Epithelial cell of prostate (primary cell): Measurements from ENCODE around the gene MORF4L1.
"Not testable (repeated sequence)": the region's sequence is repeated elsewhere in the genome, so short reads cannot be mapped to it uniquely, and the experiment has no call there.

Source experiments
- DNase-seq: peaks from one replicate; pipeline ENCODE4 v3.0.0-alpha.2; 2011; ENCODE audit warnings: low read depth, low spot score
- H3K27ac ChIP-seq: fragments of 450-650 bp; 2 replicates; pipeline ENCODE4 v1.5.1; 2017; ENCODE audit warnings: mild to moderate bottlenecking

MORF4L1 gene

DNA sequence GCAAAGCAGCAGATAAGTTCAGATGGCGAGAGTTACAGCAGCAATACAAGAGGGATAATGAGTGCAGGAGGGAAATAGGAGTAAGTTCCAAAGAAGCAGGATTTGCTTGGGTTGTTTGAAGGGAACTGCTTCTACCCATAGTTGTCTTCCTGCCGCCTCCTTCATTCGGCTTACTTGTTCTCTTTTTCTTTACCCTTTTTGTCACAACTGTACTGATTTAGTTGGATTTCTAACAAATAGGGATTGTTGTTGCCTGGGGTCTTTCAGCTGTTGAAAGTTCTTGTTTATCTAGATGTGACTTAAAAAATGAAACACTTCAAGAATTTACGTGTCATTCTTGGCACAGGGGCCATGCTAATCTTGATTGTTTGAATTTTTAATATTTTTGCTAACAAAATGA is 25.9 kb downstream of the MORF4L1 start:
- DNase-seq = no peak
- no peak overlapping the region for H3K27ac ChIP-seq

DNA sequence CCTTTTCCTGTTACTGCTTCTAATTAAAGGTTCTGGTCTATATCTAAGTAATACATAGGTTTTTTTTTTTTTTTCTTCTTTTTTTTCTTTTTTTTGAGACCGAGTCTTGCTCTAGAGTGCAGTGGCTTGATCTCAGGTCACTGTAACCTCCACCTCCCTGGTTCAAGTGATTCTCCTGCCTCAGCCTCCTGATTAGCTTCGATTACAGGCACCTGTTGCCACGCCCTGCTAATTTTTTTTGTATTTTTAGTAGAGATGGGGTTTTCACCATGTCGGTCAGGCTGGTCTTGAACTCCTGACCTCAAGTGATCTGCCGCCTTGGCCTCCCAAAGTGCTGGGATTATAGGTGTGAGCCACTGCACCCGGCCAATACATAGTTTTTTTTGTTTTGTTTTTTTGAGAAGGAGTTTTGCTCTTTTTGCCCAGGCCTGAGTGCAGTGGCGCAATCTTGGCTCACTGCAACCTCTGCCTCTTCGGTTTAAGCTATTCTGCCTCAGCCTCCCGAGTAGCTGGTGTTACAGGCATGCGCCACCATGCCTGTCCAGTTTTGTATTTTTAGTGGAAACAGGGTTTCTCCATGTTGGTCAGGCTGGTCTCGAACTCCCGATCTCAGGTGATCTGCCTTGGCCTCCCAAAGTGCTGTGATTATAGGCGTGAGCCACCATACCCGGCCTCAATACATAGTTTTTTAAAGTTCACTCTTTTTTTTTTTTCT is 28.3 kb downstream of the MORF4L1 start:
- H3K27ac ChIP-seq, DNase-seq: not testable (repeated sequence)

DNA sequence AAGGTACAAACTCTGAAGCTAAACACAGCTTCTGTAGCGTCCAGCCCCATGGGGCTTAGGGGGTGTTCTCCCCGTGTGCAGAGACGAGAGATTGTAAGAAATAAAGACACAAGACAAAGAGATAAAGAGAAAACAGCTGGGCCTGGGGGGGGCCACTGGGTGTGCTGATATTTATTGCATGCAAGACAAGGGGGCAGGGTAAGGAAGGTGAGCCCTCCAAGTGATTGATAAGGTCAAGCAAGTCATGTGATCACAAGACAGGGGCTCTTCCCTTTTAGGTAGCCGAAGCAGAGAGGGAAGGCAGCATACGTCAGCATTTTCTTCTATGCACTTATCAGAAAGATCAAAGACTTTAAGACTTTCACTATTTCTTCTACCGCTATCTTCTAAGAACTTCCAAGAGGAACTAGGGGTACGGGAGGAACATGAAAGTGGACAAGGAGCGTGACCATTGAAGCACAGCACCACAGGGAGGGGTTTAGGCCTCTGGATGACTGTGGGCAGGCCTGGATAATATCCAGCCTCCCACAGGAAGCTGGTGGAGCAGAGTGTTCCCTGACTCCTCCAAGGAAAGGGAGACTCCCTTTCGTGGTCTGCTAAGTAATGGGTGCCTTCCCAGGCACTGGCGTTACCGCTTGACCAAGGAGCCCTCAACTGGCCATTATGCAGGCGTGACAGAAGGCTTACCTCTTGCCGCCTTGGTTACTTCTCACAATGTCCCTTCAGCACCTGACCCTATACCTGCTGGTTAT is 29.8 kb downstream of the MORF4L1 start:
- not testable (repeated sequence) for DNase-seq, H3K27ac ChIP-seq

DNA sequence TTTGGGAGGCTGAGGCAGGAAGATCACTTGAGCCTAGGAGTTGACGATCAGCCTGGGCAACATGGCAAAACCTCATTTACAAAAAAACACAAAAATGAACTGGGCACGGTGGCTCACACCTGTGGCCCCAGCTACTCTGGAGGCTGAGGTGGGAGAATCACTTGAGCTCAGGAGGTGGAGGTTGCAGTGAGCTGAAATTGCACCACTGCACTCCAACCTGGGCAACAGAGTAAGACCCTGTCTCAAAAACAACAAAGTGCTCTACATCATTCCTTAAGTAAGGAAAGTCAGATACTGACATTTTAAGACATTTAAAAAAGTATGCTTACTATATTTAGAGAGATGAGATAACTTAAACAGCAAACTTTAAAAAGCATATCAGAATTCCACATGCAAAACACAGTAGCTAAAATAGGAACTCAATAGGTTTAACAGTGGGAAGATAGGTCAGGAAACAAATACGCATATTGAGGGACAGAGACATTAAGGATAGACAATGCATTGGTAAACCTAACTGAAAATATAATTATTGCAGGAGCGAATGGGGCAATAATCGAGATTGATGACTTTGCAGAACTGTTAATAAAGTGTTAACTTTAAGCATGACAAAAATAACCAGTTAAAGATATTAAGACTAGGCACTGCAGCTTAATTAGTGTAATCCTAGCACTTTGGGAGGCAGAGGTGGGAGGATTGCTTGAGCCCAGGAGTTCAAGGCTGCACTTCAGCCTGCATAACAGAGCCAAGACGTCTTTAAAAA is 32.1 kb downstream of the MORF4L1 start:
- H3K27ac ChIP-seq = peak overlapping the region; percentile 88

DNA sequence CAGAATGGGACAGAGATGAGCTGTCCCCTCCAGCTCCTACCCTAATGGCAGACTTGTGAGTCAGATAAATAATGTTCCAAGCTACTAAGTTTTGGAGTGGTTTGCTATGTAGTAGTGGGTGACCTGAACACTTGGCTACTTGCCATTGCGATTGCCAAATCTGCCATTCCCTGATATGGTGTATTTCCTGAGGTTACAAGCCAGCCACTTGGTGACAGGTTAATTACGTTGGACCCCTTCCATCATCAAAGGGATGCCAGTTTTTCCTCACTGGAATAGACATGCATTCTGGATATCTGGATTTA is 33.6 kb downstream of the MORF4L1 start:
- H3K27ac ChIP-seq = peak overlapping the region; percentile 88
- DNase-seq = no peak

More for the DNA sequence above, 32.1 kb downstream of the MORF4L1 start:
- no peak for DNase-seq

DNA sequence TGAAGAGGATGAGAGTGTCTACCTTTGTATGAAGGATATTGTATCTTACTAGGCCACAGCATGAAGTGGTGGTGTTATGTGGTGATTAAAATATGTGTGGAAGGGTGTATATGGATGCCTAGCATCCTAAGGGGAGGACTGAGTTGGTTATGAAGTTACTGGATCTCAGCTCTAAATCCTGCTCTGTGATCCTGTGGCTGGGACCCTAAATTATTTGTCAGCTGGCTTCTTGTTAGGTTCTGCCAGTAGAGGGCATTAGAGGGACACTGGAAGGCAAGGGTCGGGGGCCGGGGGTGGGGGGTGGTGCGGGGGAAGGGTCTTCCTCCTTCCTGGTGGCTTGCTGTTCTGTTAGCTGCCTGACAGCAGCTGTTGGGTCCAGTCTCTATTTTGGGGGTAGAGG is 34.9 kb downstream of the MORF4L1 start:
- no peak for DNase-seq
- H3K27ac ChIP-seq = peak overlapping the region; percentile 88

DNA sequence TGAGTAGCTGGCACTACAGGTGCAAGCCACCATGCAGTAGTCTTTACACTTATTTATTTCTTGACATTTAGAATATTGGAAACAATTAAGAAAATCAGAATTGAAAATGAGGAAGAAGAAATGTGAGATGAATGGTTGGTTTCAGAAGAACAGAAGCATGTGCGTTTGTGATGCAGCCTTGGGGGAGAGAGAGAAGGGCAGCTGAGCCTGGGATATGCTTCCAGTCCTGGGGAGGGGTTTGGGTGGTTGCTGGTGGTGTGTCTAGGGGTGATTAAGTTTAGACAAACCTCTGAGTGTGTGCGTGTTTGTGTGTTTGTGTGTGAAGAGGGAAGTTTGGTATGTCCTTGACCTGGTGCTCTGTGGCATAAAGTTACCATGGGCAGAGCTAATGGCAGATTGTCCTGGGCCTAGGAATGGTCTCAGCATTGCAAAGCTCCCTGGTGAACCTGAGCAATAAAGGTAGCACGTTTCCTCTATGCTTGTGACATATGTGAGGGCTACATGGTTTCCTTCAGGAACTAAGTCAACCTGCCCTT is 36.5 kb downstream of the MORF4L1 start:
- DNase-seq = no peak
- no peak overlapping the region for H3K27ac ChIP-seq

DNA sequence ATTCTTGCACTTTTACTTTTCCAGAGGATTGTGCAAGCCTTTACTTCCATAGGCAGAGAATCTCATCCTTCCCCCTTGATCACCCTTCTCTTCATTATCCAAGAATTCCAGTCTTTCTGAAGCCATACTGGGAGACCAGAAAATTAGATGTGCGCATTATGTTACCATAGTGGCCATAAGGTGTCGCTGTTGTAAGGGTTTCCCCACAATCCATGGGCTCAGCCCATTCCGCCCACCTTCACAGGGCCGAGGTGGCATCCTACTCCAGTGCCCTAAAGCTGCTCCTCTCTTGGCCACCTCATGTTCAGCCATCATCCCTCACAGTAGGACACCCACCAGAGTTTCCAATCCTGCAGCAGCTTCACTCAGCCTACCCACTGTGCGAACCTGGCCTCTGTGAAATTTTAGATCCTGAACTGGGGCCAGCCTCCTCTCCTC is 37.1 kb downstream of the MORF4L1 start:
- no peak for DNase-seq
- no peak overlapping the region for H3K27ac ChIP-seq

DNA sequence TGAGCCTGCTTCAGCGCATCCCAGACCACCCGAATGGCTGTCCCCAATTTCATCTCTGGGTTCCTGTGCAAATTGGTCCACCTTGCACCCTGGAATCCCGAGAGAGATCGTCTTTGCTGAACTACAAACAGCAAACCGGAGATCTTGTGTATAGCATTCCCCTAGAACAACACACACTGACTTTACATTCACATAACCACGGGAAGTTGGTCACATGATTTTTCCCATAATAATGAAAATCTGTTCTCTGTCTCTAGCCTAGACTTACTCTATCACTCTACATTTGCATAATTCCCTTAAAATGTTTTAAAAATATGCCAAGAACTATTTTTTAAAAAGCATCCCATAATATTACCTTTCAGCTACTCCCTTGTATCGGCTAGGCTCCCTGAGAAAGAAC is 37.6 kb downstream of the MORF4L1 start:
- H3K27ac ChIP-seq = no peak overlapping the region
- no peak for DNase-seq

DNA sequence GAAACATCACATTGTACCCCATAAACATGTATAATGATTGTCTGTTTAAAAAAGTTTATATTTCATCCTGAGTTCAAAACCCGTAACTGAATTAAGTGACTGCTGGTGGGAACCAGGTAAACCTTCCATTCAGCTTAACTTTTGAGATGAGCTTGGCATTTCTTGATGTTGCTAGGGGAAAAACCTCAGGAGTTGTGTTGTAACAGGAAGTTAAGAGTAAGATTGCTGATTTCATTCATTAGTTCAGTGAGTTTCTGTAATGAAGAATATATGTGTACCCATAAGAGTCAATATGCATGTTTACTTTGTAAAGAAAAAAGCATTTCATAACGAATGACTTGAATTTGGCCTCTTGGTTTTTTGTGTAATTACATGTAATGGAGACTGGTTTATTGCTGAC is 39.6 kb downstream of the MORF4L1 start:
- H3K27ac ChIP-seq = peak overlapping the region; percentile 92
- DNase-seq = no peak

DNA sequence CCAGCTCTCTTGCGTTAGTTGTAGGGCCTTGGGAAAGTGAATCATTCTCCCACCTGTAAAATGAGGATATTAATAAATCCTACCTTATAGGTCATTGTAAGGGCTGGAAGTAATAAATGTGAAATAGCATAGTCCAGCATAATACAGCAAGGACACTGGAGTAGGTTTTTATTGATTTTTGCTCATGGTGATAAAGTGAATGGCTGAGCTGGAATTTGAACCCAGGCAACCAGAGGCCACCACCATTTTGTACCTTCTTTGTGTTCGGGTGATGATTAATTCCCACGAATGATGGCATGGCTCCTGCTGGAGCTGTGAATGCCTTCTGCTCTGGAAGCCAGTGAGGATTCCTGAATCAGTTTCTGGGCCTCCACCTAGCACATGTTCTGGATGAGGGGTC is 40.3 kb downstream of the MORF4L1 start:
- H3K27ac ChIP-seq = peak overlapping the region; percentile 92

DNA sequence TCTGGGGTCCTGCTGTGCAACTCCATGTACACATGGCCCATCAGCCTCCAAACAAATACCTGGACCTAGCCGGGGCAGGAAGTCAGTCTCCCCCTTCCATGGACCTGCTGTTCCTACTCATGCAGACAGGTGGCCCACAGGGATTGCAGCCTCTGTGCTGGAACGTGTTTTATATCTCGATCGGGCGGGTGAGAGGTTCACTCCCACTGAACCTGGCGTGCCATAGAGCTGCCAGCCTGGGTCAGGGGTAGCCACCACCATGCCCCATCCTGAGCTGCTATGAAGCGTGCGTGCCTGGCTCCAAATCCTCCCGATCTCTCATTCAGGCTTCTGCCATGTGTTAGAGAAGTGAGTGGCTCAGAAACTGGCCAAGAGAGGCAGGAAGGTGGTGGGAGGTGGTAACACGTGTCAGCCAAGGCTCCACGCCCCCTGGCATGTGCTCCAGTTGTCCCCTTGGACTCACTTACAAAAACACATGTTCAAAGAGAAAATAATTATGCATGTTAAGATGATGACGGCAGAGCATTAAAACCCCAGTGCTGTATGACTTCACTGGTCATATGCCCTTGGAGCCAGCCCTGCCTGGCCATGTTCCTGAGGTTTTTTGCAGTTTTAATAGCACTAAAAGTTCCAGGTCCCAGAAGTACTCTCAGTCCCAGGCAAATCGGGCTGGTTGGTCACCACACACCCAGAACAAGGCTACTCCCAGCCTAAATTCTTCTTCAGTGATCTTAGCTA is 41.5 kb downstream of the MORF4L1 start:
- H3K27ac ChIP-seq = peak overlapping the region; percentile 92
- no peak for DNase-seq

More for the DNA sequence above, 40.3 kb downstream of the MORF4L1 start:
- no peak for DNase-seq

DNA sequence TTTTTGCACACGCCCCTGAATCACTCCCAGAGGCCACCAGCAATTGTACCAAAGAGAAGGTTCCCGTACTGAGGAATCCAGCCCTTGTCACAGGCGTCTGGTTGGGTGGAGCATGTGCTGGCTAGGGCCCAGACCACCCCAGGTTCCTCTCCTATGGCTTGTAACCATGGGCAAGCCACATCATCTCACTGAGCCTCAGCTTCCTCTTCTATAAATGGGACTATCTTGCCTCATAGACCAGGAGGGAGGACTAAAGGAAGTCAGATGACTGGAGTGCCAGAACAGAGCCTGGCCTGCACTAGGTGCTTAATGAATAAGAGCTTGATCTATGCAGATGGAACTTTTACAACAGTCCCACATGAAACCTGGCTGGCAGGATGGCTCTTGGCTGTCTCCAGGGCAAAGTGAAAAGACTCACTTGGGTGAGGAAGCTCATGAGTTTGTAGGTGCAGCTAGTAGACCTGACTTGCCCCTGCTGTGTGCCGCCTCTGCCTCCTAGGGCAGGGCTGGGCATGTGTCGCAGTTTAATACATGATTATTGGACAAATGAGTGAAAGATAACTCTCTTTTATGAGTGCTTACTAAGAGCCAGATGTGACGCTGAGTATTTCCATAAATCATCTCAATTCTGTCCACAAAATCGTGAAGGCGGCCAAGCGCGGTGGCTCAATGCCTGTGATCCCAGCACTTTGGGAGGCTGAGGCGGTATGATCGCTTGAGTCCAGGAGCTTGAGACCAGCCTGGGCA is 42.8 kb downstream of the MORF4L1 start:
- DNase-seq = peak; percentile 84
- peak overlapping the region; percentile 92 for H3K27ac ChIP-seq

DNA sequence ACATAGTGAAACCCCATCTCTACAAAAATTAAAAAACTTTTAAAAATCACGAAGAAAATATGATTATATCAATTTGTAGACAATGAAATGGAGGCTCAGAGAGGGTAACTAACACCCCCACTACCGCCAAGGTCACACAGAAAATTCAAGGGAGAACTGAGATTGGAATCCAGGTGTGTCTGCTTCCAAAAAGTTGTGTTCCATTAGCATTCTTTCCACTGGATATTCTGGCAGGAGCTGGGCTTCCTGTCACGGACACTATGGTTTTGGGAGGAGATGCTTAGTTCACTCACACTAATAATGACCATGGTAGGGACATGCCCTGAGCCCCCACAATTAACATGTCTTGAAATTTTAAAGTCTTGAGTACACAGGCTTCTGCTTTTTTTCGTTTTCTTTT is 43.4 kb downstream of the MORF4L1 start:
- peak overlapping the region; percentile 92 for H3K27ac ChIP-seq

DNA sequence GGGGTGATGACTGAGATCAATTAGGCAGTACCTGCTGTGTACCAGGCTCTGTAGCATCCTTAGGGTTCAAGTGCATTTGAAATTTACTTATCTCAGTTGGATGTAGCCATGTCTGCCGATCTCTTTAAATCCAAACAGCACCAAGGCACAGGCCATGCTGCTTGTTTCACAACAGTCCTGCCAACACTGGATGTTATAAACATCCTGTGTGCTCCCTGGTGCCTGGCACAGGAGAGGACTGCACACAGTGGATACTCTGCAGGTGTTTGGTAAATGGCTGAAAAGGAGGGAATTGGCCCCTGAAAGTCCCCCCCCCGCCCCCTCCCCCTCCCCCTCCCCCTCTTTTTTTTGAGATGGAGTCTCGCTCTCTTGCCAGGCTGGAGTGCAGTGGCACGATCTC is 45.2 kb downstream of the MORF4L1 start:
- no peak for DNase-seq
- no peak overlapping the region for H3K27ac ChIP-seq

More for the DNA sequence above, 43.4 kb downstream of the MORF4L1 start:
- DNase-seq = no peak

DNA sequence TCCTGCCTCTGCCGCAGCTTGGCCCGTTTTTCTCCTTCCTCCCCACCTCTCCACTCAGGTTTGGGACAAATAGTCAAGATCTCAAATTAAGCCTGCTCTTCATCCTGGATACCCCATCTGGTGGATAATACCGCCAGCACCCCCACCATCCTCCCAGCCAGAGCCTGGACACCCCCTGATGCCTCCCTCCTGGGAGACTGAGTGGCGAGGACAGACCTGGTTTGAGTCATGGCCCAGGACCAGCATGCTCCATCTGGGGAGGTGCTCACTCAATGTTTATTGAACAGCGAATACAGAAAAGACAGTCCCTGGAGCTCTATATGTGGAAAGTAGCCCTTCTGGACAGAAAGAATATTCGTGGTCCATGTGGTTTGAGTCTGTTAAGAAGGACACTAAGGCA is 48.8 kb downstream of the MORF4L1 start:
- H3K27ac ChIP-seq = no peak overlapping the region
- DNase-seq = no peak

DNA sequence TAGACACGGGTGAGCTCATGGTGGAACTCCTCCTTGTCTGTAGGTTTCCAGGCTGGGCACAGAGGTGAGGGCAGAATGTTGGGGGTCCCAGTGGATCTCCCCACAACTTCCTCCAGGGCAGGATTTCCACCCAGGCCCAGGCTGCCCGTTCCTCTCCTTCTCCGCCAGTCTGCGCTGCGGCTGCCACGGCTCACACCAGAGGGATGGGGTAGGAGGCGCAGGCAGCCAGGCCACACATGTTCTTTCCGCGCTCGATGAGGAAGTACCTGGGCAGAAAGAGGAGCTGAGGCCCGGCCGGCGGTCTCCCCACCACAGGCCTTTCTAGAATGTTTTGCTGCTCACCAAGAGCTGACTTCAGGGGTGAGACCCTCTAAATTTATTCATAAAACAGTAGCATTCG is 49.2 kb downstream of the MORF4L1 start:
- no peak for DNase-seq
- H3K27ac ChIP-seq = no peak overlapping the region

DNA sequence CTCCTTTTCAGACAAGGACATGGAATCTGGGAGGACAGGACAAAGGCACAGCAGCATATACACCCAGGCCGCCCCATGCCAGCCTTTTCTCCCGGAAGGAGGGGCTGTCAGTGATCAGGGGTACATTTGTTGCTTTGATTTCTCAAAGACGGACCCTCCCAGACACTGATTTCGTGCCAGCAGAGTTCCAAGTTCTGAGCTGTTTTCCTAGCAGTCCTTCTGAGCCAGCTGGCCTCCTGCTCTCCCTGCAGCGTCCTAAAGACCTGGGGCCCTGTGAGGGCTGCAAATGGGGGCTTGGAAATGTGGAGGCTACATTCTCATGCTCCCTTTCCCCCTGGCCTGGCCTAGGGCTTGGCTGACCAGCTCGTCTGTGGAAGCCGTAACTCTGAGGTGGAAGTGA is 49.8 kb downstream of the MORF4L1 start:
- H3K27ac ChIP-seq = no peak overlapping the region

DNA sequence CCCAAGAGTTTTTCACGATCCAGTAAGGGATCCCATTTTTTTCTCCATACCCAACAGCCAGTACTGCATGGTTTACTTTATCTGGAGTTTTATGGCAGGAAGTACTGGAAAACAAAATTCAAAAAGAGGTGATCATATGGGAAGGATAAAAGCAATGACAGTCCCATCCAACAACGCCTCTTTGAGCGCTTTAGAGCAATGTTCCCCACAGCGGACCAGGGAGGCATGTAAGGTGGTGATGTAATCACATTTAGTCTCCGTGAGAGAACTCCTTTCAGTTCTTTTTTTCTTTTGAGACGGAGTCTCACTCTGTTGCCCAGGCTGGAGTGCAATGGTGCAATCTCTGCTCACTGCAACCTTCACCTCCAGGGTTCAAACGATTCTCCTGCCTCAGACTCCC is 50.3 kb downstream of the MORF4L1 start:
- DNase-seq = no peak
- H3K27ac ChIP-seq = no peak overlapping the region

More for the DNA sequence above, 49.8 kb downstream of the MORF4L1 start:
- no peak for DNase-seq
